GM21390 (cell line): ENCODE results near the gene HMG20B.

Experiments used
- ATAC-seq: cut with Tn5 transposase; IDR thresholded peaks from one replicate; pipeline ENCODE4 v1.9.1; 2021; ENCODE audit not compliant: unreplicated experiment

The HMG20B gene

DNA sequence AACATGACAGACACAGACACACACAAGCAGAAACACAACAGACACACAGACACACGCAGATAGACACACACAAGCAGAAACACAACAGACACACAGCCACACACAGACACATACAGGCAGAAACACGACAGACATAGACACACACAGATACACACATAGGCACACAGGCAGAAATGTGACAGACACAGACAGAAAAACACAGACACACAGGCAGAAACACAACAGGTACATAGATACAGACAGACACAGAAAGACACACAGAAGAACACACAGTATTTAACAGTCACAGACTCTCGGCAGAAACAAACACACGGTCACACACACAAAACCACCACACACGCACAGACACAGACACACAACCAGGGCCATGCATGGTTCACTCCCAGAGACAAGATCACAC lies 33.0 kb downstream of the HMG20B start:
- ATAC-seq: no peak

DNA sequence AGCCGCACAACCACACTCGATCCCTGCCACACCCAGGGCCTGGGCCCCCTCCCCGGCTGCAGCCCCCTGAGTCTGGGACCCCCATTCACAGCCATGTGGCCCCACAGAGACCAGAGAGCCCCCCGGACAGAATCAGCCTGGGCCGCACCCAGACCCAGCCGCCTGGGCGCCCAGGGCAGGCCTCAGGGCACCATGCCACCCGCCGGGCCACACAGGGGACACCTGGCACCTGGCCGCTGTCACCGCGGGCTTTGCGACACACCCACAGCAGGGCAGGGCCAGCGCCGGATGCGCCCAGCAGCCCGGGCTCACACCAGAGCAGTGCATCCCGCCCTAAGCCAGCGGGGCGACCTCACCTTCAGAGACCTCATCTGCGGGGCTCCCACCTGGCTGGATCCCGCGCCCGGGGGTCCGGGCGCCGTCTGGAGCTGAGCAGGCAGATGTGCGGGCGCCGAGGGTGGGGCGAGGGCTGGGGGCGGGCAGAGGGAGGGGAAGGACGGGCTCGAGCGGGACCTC lies 33.5 kb downstream of the HMG20B start:
- no peak for ATAC-seq

DNA sequence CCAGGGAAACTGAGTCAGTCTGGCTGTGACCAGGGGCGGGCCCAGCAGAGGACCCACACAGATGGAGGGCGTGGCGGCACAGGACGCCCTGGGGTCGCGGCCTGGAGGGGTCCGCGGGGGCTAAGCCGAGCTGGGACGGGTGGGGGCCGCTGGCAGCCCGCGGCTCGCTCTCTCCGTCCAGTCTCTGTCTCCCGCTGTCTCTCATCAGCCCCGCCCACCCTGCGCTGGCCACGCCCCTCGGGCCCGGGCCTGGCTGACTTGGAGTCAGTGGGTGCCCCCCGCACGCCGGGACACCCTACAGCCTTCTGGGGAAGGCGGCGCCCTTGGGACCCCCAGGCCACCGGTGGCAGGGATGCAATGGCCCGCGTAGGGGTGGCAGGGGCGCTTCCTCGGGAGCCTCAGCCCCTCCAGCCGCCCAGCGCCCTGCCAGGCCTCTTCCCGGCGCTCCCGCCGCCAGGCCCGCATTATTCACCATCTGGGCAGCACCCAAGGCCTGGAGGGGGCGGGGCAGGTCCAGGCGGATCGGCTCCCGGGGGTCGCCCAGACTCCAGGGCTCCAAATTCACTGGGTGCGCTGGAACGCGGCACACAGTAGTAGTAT lies 34.0 kb downstream of the HMG20B start, which contains the start of gene TBXA2R:
TBXA2R (minus strand) TSS at position 186 of the 600 bp plus-strand sequence. CDS start 6,241 bp downstream, outside the sequence.
- ATAC-seq: no peak

DNA sequence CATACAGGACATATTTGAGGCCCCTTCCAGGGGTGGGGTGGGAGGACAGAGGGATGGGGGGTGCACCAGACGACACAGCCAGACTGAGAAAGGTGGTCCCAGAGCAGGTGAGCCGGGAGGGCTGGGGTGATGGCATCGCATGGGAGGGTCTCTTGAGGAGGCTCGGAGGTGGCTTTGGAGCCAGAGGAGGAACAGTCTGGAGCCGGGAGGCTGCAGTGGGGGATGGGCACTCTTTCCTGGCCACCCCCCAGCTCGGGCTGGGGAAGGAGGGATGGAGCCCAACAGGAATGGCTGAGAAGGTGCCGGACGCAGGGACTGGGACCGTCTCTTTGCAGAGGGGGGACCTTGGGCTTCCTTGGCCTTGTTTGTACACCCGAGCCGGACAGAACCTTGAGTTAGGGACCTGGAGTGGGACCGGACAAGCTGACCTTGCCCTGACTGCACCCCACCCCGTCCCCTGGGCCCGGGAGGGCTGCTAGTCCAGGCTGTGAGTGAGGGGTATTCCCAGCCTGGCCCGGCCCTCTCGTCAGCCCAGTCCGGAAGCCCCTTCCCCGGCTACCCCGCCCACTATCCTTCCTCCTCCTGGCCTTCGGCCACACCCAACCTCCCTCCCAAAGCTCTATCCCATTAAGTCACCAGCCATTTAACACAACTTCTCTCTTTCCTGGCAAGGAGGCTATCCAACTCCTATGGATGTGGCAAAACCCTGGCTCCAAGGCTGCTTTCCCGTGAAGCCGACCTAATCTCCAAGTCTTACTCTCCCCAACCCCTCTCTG lies 34.7 kb downstream of the HMG20B start:
- no peak for ATAC-seq

DNA sequence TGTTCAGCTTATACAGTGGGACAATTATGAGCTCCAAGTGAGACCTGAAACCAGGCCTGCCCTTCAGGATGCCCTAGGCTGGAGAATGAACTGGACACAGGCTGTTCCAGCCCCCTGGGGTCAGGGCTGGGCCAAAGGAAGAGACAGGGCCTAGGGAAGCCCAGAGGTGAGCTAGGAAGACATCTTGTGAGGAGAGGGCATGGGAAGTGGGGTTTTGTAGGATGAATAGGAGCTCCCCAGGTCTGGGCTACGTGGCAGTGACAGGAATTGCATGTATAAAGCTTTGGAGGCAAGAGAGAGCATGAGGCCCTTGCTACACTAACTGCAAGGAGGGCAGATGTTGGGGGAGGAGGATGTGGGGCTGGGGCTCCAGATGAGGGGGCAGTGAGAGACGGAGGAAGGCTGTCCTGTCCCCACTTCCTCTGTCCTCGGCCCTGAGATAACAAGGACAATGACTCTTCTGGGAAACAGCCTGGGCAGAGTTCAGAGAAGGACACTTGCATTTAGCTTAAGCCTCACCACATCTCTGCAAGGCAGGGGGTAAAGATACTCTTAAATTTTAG lies 35.4 kb downstream of the HMG20B start:
- ATAC-seq: no peak

DNA sequence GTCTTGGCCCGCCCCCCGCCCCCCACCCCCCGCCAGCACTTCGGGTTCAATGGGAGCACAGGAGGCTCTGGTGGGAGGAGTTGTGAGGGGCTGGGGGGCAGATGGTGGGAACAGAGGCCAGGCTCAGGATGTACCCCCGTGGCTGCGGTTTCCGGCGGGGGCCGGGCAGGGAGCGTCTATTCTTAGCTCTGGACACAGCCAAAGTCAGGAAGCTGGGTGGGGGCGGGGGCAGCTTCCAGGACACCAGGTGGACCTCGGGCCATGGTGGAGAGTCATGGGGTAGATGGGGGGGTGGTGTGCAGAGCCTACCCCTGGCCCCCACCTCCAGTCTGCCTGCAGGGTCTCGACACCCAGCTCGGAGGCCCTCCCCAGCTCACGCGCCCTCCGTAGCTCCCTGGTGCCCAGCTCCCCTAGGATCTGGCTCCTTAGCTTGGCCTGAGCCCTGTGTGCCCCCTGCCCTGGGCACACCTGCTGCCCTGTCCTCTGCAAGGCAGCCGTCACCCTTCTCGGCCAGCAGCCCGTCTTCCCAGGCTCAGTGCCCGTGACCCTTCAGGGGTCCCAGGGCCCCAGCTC lies 36.1 kb downstream of the HMG20B start:
- ATAC-seq: no peak

- no peak for ATAC-seq
These were observed 37.3 kb downstream of the HMG20B start for GRCh38 chr19:3609779-3610719.

DNA sequence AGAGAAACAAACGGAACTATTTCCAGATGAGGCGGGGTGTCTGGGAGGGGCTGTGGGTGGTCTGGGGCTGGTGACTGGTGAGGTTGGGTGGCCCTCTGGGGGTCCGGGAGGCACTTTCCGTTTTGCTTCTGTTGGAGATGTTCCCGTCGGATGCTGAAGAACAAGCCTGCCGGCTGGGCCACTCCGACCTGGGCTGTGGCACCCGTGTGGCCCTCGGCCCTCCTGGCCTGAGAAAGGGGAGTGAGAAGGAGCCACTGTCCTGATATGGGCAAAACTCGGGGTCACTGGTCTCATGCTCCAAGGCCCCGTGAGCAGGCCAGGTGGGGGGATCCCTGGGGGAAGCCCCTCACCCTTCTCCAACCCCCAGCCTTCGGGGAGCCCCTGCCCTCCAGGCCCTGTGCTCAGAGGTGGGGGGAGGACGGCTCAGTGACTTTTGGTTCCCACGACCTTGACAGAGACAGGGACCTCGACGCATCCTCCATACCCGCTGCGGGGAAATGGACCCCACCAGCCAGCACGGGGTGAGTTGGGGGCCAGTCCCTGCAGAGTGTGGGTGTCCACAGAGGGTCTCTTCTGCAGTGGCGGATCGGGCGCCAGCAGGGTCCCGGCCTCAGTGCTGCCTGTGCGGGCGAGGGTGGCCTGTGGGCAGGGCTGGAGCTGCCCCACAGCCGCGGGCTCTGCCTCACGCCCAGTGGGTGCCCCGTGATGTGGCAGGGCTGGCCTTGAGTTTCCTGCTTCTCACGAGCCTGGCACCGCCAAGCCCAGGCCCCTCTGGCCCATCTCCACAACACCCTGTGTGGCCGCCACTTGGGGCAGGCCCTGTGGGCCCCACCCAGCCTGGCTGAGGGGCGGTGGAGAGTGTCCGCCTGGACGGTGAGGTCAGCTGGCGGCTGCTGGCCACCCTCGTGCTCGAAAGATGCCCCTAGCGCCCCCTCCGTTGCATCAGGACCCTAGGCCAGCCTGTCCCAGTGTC lies 38.3 kb downstream of the HMG20B start:
- no peak for ATAC-seq

- no peak for ATAC-seq
These were observed 39.1 kb downstream of the HMG20B start for GRCh38 chr19:3611841-3612240.

- ATAC-seq: no peak
These were observed 39.6 kb downstream of the HMG20B start for GRCh38 chr19:3612330-3612729.

DNA sequence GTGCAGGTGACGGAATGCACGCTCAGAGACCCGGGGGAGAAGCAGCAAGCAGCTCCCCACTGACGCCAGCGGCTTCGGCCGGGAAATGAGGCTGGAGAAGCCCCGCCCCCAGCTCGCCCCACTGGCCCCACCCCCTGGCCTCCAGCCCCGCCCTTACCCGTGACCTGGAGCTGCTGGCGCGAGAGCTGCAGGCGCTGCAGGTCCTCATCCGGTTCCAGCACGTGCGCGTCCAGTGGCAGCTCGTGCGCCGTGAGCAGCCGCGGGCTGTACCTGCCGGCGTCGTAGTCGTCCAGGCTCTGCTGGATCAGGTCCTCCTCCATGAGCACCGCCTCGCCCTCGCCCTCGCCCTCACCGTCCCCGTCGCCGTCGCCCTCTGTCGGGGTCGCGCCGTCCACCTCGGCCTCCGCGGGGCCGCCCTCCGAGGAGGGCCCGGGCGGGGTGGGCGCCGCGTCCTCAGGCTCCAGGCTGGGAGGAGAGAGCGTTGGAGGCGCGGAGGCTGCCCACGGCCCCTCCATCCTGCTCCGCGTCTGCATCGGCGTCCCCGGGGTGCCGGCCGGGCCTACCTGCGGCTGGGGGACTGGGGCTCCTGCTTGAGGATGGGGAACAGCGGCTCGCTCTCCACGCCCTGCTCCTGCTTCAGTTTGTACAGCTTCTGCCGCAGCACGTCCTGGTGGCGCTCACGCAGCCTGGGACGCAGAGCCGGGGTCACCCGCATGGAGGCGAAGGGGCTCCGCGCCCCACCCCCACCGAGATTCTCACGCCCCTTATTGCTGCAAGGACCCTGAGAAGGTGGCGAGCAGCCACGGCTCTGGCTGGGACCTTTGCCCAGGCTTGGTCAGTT lies 40.4 kb downstream of the HMG20B start:
- no peak for ATAC-seq

- ATAC-seq: no peak
These were observed 41.3 kb downstream of the HMG20B start for GRCh38 chr19:3613818-3614661.

DNA sequence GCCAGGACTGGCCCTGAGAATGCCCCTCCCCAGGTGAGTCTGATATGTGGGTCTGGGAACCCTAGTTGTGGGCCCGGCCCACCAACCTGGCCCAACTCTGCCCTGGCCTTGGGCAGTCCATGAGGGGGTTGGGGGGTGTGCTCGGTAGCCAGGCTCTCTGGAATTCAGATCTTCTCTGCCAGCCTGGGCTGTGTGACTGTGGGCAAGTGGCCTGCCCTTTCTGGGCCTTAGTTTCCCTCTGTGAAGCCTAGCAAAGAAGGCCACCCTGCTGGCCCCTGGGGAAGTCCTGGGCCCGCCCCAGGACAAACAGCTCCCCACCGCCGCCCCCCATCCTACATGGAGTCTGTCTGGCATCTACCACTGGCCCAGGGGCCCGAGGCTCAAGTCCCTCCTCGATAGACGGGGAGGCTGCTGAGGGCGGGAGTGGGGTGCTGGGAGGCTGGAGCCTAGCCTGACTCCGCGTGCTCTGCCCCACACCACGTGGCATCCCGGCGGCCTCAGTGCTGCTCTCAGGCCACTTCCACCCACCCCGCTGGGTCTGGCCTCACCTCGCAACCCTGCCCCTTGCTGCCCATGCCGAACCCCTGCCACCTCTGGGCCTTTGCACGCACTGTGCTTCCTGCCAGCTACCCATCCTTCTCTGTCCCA lies 42.2 kb downstream of the HMG20B start:
- no peak for ATAC-seq

GRCh38 chr19:3615524-3616135 lies 42.9 kb downstream of the HMG20B start:
- no peak for ATAC-seq

DNA sequence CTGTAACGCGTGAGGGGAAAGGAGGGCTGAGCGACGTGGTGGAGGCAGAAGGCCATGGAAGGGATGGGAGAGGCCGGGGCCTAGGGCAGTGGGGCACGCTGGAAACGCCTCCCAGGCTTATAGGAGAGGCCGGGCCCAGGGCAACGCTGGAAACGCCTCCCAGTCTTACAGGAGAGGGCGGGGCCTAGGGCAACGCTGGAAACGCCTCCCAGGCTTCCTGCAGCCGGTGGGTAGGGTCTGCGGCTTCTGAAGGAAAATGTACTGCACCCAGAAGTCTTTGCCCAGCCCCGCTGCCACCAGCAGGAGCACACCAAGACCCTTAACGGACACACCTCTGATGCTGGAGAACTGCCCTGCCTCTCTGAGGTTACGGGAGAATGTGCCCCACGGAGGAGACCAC lies 44.7 kb downstream of the HMG20B start:
- ATAC-seq: no peak

DNA sequence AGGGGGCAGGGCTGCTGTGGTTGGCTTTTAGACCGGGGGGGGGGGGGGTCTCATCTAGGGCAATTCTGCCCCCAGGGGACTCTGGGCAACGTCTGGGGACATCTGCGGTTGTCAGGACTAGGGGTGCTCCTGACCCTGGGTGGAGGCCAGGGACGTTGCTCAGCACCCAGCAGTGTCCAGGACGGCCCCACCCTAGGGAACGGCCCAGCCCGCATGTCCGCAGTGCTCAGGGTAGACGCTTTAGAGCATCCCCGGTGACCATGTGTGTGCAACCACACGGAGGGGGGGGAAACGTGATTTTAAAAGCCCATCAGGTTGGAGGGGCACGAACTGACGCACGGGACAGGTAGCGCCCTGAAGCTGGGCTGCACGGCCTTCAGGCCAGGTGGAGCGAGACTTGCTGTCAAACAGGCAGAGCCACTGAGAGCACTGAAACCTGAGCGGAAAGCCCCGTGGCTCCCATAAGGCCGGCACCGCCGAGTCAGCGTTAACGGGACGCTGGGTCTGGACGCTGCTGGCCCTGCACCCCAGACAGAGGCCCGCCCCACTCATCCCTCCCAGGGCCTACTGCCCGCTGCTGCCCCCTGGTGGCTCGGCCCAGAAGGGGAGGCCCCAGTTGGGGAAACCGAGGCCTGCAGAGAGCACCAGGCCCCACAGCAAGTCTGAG lies 45.5 kb downstream of the HMG20B start:
- no peak for ATAC-seq
